Ovary (tissue), 9 donors: ENCODE results near the gene TRAPPC14. TPM values are rescaled to one million over a fixed set of nuclear protein-coding genes. Genes with fewer than 3 reads are reported as not detected.

Experiments used
- DNase-seq, 5 donors: peaks; one replicate each; pipeline ENCODE4 v3.0.0-alpha.2; 2019 to 2020
- H3K27ac ChIP-seq, 2 donors: fragments of 200-600 bp; one replicate each; pipeline versions ENCODE4 v1.5.1 to v1.8.0; 2019 to 2022
- H3K27me3 ChIP-seq: fragments of 200-600 bp; one replicate; pipeline ENCODE4 v1.8.0; 2022
- H3K36me3 ChIP-seq: fragments of 200-600 bp; sonication (generic); one replicate; pipeline ENCODE4 v1.5.1; 2019
- H3K4me1 ChIP-seq: one replicate; pipeline ENCODE4 v1.8.1; 2013; ENCODE audit warnings: mild to moderate bottlenecking, moderate library complexity; ENCODE audit not compliant: insufficient read depth
- H3K4me3 ChIP-seq: fragments of 200-600 bp; sonication (generic); one replicate; pipeline ENCODE4 v1.5.1; 2017
- H3K9me3 ChIP-seq, 2 donors: fragments of 200-600 bp in 1 of 2; sonication (generic) in 1 of 2; one replicate each; pipeline versions ENCODE4 v1.5.1 to v1.8.1; 2013 to 2019; ENCODE audit warnings: mild to moderate bottlenecking in 1 of 2, moderate library complexity in 1 of 2
- EP300 ChIP-seq: sonication (generic); formaldehyde crosslinking; IDR thresholded peaks from one replicate; pipeline ENCODE4 v1.6.1; 2017; ENCODE audit warnings: antibody characterized with exemption
- POLR2A ChIP-seq: fragments of 450-650 bp; IDR thresholded peaks from one replicate; pipeline ENCODE4 v1.6.1; 2017; ENCODE audit warnings: antibody characterized with exemption, mild to moderate bottlenecking, moderate library complexity
- WGBS, 3 donors: extraction: QIAGEN DNeasy Blood & Tissue Kit in 1 of 3; methylation state at CpG; one replicate each; pipeline versions ENCODE4 v1.1.5 to v1.1.7; 2013 to 2017; 5-methylcytosine and 5-hydroxymethylcytosine counted together
- intact Hi-C, 4 donors: fragments of 100-400 bp; cut with DNase I; formaldehyde crosslinking; loops; one replicate each; pipeline versions ENCODE4 v1.11.0 to v1.15.1; 2022 to 2023
- polyA plus RNA-seq, 2 donors: library from polyadenylated mRNA; stranded (reverse); fragments of 200-250 nt in 1 of 2; fragments of 350-450 nt in 1 of 2; fragmentation: Illumina TruSeq in 1 of 2; extraction: RNeasy Lipid Tissue Mini Kit (QIAGEN cat#74804) in 1 of 2; gene quantifications; one replicate each; pipeline ENCODE4 v1.2.3, GENCODE V29; 2013 to 2014
- total RNA-seq, 7 donors: library from RNA; depleted of rRNA in 2 of 7; stranded (reverse); fragments of >200 nt in 2 of 7; fragmentation: NEBNext Ultra II Directional in 3 of 7; extraction: Animal tissue kit (Norgen Biotek cat#: 25700) in 3 of 7; gene quantifications; one replicate each; pipeline versions ENCODE4 v1.1.0 to v1.2.4, GENCODE V29; 2016 to 2023
- TF ChIP-seq, protein P1 (sequence below), 3 donors: fragments of 450-650 bp in 2 of 3; fragments of 200-600 bp in 1 of 3; IDR thresholded peaks; one replicate each; pipeline versions ENCODE4 v1.5.1 to v1.8.0; 2016 to 2022; ENCODE audit warnings: antibody characterized with exemption in 3 of 3, mild to moderate bottlenecking in 1 of 3
- donor health status: DM: no; HTN: no; CAD: no; lungs with moderate emphysema.
- donor health status: DM: no; HTN: no; CAD: no.
- donor health status: Bipolar disorder and iron deficiency.
- donor health status: DM: yes; HTN: yes; CAD: no.
- donor health status: DM: no; HTN: no; CAD: no.
- donor health status: DM: yes; HTN: yes; CAD: no.

TRAPPC14 gene
- total and polyA plus RNA-seq, 9 donors = 2.8 to 27.2 (median 14.3) TPM

DNA sequence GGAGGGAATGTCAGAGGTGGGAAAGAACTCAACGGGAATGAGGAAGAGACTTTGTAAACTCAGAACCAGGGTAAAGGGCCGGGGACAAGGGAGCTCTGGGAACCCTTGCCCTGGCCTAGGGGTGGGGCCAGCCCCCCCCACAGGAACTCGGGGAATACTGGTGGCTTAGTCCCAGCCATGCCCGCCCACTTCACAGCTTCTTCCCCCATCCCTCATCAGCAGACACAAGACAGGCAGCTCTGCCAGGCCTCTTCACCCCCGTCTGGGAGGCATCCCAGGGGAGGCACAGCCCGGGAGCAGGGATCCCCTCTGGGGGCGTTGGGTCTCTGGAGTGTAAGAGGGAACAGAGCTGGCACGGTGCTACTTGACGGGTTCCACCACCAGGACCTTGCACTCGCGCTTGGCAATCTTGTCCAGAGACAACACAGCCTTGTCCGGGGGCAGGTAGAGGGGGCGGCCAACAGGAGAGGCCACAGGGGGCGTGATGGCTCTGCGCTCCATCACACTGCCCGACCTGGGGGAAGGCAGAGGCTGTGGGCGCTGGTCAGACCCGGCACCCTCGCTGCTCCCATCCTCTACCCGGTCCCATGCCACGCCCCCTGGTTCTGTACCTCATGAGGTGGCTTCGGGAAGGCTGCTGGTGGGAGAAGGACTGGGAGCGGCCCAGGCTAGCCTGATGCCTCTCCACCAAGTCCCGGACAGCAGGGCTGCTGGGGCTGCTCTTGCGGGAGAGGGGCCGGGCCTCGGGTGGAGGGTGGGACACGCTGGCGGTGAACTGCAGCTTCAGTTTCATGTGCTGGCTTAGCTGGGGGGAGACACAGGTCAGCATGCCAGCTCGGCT is 3.7 kb downstream of the TRAPPC14 start:
- 59 to 65% (median 63%) methylated on average over 19 to 30 of the region's 30 CpGs for WGBS, 3 donors
- Histone ChIP-seq H3K36me3 (no peaks in the 10 kb centered on the region), H3K9me3 (no peaks in the 10 kb centered on the region), H3K4me1 (peaks cover 3% of the 10 kb centered on the region), H3K27ac (no peak overlapping the region), H3K4me3 (no peak overlapping the region), H3K27me3 (no peaks in the 10 kb centered on the region)
- intact Hi-C loops = loop anchor here in 1 of 4 donors (5.0 kb wide), 1 partner anchor 272 kb away; the partner anchor contains the start of genes MEPCE and ZCWPW1
- DNase-seq = no peak
- TF ChIP-seq, protein P1, sequence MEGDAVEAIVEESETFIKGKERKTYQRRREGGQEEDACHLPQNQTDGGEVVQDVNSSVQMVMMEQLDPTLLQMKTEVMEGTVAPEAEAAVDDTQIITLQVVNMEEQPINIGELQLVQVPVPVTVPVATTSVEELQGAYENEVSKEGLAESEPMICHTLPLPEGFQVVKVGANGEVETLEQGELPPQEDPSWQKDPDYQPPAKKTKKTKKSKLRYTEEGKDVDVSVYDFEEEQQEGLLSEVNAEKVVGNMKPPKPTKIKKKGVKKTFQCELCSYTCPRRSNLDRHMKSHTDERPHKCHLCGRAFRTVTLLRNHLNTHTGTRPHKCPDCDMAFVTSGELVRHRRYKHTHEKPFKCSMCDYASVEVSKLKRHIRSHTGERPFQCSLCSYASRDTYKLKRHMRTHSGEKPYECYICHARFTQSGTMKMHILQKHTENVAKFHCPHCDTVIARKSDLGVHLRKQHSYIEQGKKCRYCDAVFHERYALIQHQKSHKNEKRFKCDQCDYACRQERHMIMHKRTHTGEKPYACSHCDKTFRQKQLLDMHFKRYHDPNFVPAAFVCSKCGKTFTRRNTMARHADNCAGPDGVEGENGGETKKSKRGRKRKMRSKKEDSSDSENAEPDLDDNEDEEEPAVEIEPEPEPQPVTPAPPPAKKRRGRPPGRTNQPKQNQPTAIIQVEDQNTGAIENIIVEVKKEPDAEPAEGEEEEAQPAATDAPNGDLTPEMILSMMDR (IDR thresholded peaks at IDR 0.05) = no peak
- TF ChIP-seq EP300 (no peak), POLR2A (no peak)

DNA sequence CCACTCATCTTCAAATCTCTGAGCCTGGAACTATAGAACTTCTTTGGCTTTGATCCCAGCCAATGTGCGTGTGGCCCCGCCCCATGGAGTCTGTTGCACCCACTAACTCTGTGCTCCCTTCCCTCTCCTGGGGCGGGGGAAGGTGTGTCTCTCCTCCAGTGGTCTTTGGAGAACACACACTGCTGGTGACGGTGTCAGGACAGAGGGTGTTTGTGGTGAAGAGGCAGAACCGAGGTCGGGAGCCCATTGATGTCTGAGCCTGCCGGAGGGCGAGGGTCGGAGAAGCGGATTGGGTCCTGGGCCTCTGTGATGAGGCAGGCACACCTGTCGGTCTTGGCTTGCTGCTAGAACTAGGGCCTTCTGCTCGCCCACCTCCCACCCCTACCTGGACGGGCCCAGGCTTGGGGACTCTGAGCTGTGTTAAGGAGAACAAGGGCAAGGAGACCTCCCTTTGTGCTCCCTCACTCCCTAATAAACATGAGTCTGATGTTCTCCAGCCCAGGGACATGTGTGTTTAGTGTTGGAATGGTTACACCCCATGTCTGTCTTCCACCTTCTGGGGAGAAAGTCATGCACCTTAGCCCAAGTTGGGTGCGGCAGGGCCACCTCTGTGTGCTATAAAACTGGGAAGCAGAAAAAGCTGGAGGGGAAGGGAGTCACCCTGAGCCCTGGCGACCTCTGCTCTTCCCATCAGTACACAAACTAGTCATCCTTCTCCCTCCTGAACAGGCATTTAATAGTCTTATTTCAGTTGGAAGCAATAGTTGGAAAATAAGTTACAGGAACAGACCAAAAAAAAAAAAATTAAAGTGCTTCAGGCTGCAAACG is 4.6 kb downstream of the TRAPPC14 start:
- no peaks in the 10 kb centered on the region for H3K27me3 ChIP-seq
- TF ChIP-seq, protein P1 (IDR thresholded peaks at IDR 0.05) = no peak
- TF ChIP-seq EP300 (no peak), POLR2A (no peak)
- H3K4me1 ChIP-seq = peaks cover 3% of the 10 kb centered on the region
- H3K4me3 ChIP-seq = no peak overlapping the region
- no peaks in the 10 kb centered on the region for H3K36me3 ChIP-seq
- H3K9me3 ChIP-seq = no peaks in the 10 kb centered on the region
- DNase-seq = no peak
- intact Hi-C loops = loop anchor here in 1 of 4 donors (5.0 kb wide), 1 partner anchor 273 kb away; the partner anchor contains the start of genes MEPCE and ZCWPW1
- H3K27ac ChIP-seq = no peak overlapping the region
- 72 to 77% (median 73%) methylated on average over 16 of the region's 16 CpGs for WGBS, 3 donors

DNA sequence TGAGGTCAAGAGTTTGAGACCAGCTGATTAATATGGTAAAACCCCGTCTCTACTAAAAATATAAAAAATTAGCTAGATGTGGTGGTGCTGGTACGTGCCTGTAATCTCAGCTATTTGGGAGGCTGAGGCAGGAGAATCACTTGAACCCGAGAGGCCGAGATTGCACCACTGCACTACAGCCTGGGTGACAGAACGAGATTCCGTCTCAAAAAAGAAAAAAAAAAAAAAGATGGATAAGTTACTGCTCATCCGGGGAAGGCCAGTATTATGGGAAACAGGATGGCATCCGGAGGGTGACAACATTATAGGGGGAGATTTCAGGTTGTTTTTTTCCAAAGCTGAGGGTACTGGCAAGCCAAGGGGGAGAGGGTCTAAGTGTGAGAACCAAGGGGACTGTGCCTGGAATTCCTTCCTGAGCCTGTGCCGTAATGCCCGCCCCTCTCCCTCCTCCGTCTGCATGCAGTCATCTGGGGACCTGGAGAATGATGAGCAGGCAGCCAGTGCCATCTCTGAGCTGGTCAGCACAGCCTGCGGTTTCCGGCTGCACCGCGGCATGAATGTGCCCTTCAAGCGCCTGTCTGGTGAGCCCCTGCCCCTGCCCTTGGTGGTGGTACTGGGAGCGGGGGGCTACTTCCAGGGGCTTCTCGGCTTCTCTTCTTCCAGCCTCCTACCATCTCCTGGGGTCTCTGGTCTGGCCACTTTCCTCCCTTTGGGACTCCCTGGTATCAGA is 5.4 kb downstream of the TRAPPC14 start:
- TF ChIP-seq POLR2A (no peak), EP300 (no peak)
- TF ChIP-seq, protein P1 (IDR thresholded peaks at IDR 0.05) = no peak
- no peak overlapping the region for H3K27ac ChIP-seq
- no peak for DNase-seq
- 86 to 88% (median 87%) methylated on average over 18 of the region's 18 CpGs for WGBS, 3 donors
- peaks cover 3% of the 10 kb centered on the region for H3K4me1 ChIP-seq
- no peaks in the 10 kb centered on the region for H3K36me3 ChIP-seq
- intact Hi-C loops = loop anchor here in 1 of 4 donors (5.0 kb wide), 1 partner anchor 274 kb away; the partner anchor contains the start of genes MEPCE and ZCWPW1
- no peaks in the 10 kb centered on the region for H3K9me3 ChIP-seq
- no peaks in the 10 kb centered on the region for H3K27me3 ChIP-seq
- H3K4me3 ChIP-seq = no peak overlapping the region

DNA sequence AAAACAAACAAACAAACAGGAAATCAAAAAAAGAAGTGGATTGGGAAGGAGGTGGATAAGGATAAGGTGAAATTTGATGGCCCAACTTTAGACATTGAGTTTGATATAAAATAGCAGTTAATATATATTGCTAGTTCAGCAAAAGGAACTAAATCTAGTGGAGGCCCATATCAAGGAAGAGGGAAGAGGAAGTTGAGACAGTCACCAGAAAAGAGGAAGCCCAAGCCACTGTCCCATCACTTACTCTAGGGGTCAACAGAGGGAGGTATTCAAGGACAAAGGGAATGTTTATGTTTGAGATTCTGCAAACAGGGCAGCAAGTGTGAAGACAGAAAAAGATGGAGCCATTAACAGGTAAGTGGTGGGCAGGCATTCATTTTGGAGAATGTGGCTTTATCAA is 6.1 kb downstream of the TRAPPC14 start:
- TF ChIP-seq POLR2A = no peak
- TF ChIP-seq, protein P1 (IDR thresholded peaks at IDR 0.05) = no peak
- no peak for TF ChIP-seq EP300
- Histone ChIP-seq H3K9me3 (no peaks in the 10 kb centered on the region), H3K27ac (no peak overlapping the region), H3K27me3 (no peaks in the 10 kb centered on the region), H3K36me3 (no peaks in the 10 kb centered on the region), H3K4me3 (no peak overlapping the region), H3K4me1 (peaks cover 3% of the 10 kb centered on the region)
- intact Hi-C loops = loop anchor here in 1 of 4 donors (5.0 kb wide), 1 partner anchor 275 kb away; the partner anchor contains the start of genes MEPCE and ZCWPW1
- no peak for DNase-seq
